MM.1S (cell line): ENCODE results near the gene GAA.

Experiments used
- DNase-seq: peaks from one replicate; pipeline ENCODE4 v3.0.0-alpha.2; 2015
- H2AFZ ChIP-seq: fragments of 300-600 bp; sonication (generic); 2 replicates; pipeline ENCODE4 v1.6.0; 2016; ENCODE audit warnings: antibody characterized with exemption, low read length
- H3F3A ChIP-seq: fragments of 300-600 bp; sonication (generic); 2 replicates; pipeline ENCODE4 v1.6.1; 2016; ENCODE audit warnings: mild to moderate bottlenecking, antibody characterized with exemption, low read length, moderate library complexity, mixed read lengths; ENCODE audit not compliant: insufficient read depth
- H3K27ac ChIP-seq: fragments of 300-600 bp; sonication (generic); 2 replicates; pipeline ENCODE4 v1.5.1; 2016; ENCODE audit warnings: mild to moderate bottlenecking, low read length
- H3K27me3 ChIP-seq: fragments of 300-600 bp; sonication (generic); replicated peaks from 2 replicates; pipeline ENCODE4 v1.6.0; 2016; ENCODE audit warnings: low read length; ENCODE audit not compliant: insufficient read depth
- H3K36me3 ChIP-seq: fragments of 300-600 bp; sonication (generic); replicated peaks from 2 replicates; pipeline ENCODE4 v1.6.1; 2016; ENCODE audit warnings: mild to moderate bottlenecking, low read length, mixed read lengths; ENCODE audit not compliant: insufficient read depth
- H3K4me1 ChIP-seq: fragments of 300-600 bp; sonication (generic); 2 replicates; pipeline ENCODE4 v1.6.1; 2016; ENCODE audit warnings: low read length, mixed read lengths
- H3K4me2 ChIP-seq: fragments of 300-600 bp; sonication (generic); 2 replicates; pipeline ENCODE4 v1.6.0; 2016; ENCODE audit warnings: low read depth, low read length
- H3K4me3 ChIP-seq: fragments of 300-600 bp; sonication (generic); 2 replicates; pipeline ENCODE4 v1.5.1; 2016; ENCODE audit warnings: low read length, mixed read lengths
- H3K79me2 ChIP-seq: fragments of 300-600 bp; sonication (generic); 2 replicates; pipeline ENCODE4 v1.6.1; 2016; ENCODE audit warnings: mixed run types, low read length, mixed read lengths
- H3K9ac ChIP-seq: fragments of 300-600 bp; sonication (generic); 2 replicates; pipeline ENCODE4 v1.6.1; 2016; ENCODE audit warnings: low read length, mixed read lengths
- H3K9me2 ChIP-seq: fragments of 300-600 bp; sonication (generic); replicated peaks from 2 replicates; pipeline ENCODE4 v1.6.1; 2016; ENCODE audit warnings: mild to moderate bottlenecking, low read length, mixed read lengths; ENCODE audit not compliant: insufficient read depth
- H3K9me3 ChIP-seq: fragments of 300-600 bp; sonication (generic); replicated peaks from 2 replicates; pipeline ENCODE4 v1.6.1; 2016; ENCODE audit warnings: mild to moderate bottlenecking, low read length, mixed read lengths; ENCODE audit not compliant: insufficient read depth
- H4K20me1 ChIP-seq: fragments of 300-600 bp; sonication (generic); 2 replicates; pipeline ENCODE4 v1.6.1; 2016; ENCODE audit warnings: mild to moderate bottlenecking, low read length, moderate library complexity, mixed read lengths; ENCODE audit not compliant: insufficient read depth
- EZH2 ChIP-seq: fragments of 300-600 bp; sonication (generic); optimal IDR thresholded peaks from 2 replicates; pipeline ENCODE3; 2017; ENCODE audit warnings: low read depth, mild to moderate bottlenecking, antibody characterized with exemption, low read length, mixed read lengths
- EZH2phosphoT487 ChIP-seq: fragments of 300-600 bp; sonication (generic); IDR thresholded peaks from 2 replicates; pipeline ENCODE4 v1.6.1; 2018; ENCODE audit warnings: antibody characterized with exemption, low read length
- TF ChIP-seq, protein P1 (sequence below): fragments of 300-600 bp; sonication (generic); IDR thresholded peaks from 2 replicates; pipeline ENCODE4 v1.5.1; 2016; ENCODE audit warnings: antibody characterized with exemption, low read length, mixed read lengths

Gene GAA

DNA sequence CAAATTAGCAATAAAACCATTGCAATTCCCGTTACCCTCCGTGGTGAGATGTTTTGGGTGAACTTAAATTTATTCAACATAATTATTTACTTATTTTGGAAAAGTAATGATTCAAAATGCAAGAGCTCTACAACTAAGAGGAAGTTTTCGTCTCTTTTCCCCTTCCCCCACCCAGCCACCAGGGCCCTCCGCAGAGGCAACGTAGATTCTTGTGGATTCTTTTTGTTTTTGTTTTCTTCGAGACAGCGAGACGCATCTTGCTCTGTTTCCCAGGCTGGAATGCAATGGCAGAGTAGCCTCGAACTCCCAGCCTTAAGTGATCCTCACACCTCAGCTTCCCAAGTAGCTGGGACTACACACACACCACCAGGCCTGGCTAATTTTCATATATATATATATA, 45.8 kb upstream of the GAA start:
- Histone ChIP-seq H3F3A (no peaks in the 10 kb centered on the region), H3K79me2 (no peaks in the 10 kb centered on the region), H3K4me2 (no peak overlapping the region), H3K4me1 (no peaks in the 10 kb centered on the region), H3K9me3 (no peaks in the 10 kb centered on the region), H3K27me3 (peaks cover 98% of the 10 kb centered on the region), H4K20me1 (no peaks in the 10 kb centered on the region), H3K4me3 (no peak overlapping the region), H3K36me3 (no peaks in the 10 kb centered on the region), H3K9ac (no peak overlapping the region), H2AFZ (no peak overlapping the region), H3K27ac (no peak overlapping the region), H3K9me2 (no peaks in the 10 kb centered on the region)
- DNase-seq: no peak
- TF ChIP-seq EZH2phosphoT487 (no peak), EZH2 (peak; percentile 54)
- TF ChIP-seq, protein P1, sequence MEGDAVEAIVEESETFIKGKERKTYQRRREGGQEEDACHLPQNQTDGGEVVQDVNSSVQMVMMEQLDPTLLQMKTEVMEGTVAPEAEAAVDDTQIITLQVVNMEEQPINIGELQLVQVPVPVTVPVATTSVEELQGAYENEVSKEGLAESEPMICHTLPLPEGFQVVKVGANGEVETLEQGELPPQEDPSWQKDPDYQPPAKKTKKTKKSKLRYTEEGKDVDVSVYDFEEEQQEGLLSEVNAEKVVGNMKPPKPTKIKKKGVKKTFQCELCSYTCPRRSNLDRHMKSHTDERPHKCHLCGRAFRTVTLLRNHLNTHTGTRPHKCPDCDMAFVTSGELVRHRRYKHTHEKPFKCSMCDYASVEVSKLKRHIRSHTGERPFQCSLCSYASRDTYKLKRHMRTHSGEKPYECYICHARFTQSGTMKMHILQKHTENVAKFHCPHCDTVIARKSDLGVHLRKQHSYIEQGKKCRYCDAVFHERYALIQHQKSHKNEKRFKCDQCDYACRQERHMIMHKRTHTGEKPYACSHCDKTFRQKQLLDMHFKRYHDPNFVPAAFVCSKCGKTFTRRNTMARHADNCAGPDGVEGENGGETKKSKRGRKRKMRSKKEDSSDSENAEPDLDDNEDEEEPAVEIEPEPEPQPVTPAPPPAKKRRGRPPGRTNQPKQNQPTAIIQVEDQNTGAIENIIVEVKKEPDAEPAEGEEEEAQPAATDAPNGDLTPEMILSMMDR: no peak

DNA sequence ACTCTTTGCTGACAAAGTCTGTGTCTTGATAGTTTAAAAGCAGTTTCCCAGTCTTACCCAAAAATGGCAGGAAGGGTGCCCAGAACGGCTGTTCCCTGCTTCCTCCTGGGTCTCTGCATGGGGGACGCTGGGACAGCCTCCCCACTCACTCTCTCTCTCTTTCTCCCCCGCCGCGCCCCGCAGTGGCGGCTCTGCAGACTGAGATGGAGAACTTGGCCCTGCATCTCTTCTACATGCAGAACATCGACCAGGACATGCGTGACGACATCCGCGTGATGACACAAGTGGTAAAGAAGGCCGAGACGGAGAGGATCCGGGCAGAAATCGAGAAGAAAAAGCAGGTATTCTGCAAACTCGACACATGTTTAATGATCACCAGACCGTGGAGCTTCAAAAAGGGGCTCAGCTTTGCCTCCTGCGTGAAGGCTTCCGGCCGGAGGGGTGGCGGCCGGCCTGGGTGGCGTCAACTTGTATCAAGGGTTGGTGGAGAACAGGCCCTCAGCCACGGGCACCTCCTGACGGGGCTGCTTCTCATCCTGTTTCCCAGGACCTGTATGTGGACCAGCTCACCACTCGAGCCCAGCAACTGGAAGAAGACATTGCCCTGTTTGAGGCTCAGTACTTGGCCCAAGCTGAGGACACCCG, 42.9 kb upstream of the GAA start:
- no peak for TF ChIP-seq EZH2phosphoT487
- no peak for TF ChIP-seq EZH2
- TF ChIP-seq, protein P1: no peak

DNA sequence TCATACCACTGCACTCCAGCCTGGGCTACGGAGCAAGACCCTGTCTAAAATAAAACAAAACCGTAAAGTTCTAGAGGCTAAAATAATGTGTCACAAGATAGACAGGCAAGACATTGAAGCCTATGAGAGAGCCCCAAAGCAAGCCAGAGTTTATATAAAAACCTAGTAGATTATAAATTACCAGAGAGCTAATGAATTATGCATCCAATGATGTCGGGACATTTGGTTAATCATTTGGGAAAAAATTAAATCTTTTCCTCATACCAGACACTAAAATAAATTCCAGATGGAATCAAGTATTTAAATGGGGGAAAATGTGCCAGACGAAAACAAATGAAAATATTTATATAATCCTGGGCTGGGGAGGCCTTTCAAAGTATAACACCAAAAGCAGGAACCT, 40.7 kb upstream of the GAA start:
- Histone ChIP-seq H4K20me1 (no peaks in the 10 kb centered on the region), H3K9me3 (no peaks in the 10 kb centered on the region), H3K4me1 (no peaks in the 10 kb centered on the region), H2AFZ (no peak overlapping the region), H3K4me3 (no peak overlapping the region), H3K9me2 (no peaks in the 10 kb centered on the region), H3F3A (no peaks in the 10 kb centered on the region), H3K9ac (no peak overlapping the region), H3K4me2 (no peak overlapping the region), H3K36me3 (no peaks in the 10 kb centered on the region), H3K27ac (no peak overlapping the region), H3K27me3 (peaks cover 93% of the 10 kb centered on the region), H3K79me2 (no peaks in the 10 kb centered on the region)
- no peak for DNase-seq
- no peak for TF ChIP-seq EZH2
- TF ChIP-seq, protein P1: no peak
- no peak for TF ChIP-seq EZH2phosphoT487

More for the DNA sequence above, 42.9 kb upstream of the GAA start:
- Histone ChIP-seq H3K4me2 (no peak overlapping the region), H3K27me3 (peaks cover 96% of the 10 kb centered on the region), H3K9ac (no peak overlapping the region), H4K20me1 (no peaks in the 10 kb centered on the region), H3F3A (no peaks in the 10 kb centered on the region), H3K9me3 (no peaks in the 10 kb centered on the region), H3K79me2 (no peaks in the 10 kb centered on the region), H3K36me3 (no peaks in the 10 kb centered on the region), H3K4me3 (no peak overlapping the region), H2AFZ (no peak overlapping the region), H3K4me1 (no peaks in the 10 kb centered on the region), H3K27ac (no peak overlapping the region), H3K9me2 (no peaks in the 10 kb centered on the region)
- DNase-seq: no peak
